SU-DHL-6 (cell line): ENCODE measurements around the gene IDS.
"Not testable (repeated sequence)": the region's sequence is repeated elsewhere in the genome, so short reads cannot be mapped to it uniquely, and the experiment has no call there.

ENCODE experiments used
- H2AFZ ChIP-seq: fragments of 200-600 bp; sonication (generic); 2 replicates; pipeline ENCODE4 v1.6.1; 2014; ENCODE audit warnings: low read depth, mild to moderate bottlenecking, moderate library complexity, mixed read lengths, antibody characterized with exemption, low read length; ENCODE audit not compliant: severe bottlenecking
- H3F3A ChIP-seq: fragments of 200-600 bp; shearing (Covaris generic); 2 replicates; pipeline ENCODE4 v1.6.0; 2016; ENCODE audit warnings: antibody characterized with exemption, mild to moderate bottlenecking; ENCODE audit not compliant: insufficient read depth
- H3K27ac ChIP-seq: fragments of 200-600 bp; sonication (generic); 2 replicates; pipeline ENCODE4 v1.5.1; 2016; ENCODE audit warnings: low read depth, mild to moderate bottlenecking, low read length, moderate library complexity, mixed read lengths
- H3K27me3 ChIP-seq: fragments of 200-600 bp; sonication (generic), shearing (Covaris generic); 2 replicates; pipeline ENCODE4 v1.6.0; 2014; ENCODE audit warnings: mild to moderate bottlenecking, low read length
- H3K36me3 ChIP-seq: fragments of 200-600 bp; sonication (generic); 2 replicates; pipeline ENCODE4 v1.6.1; 2014; ENCODE audit warnings: mild to moderate bottlenecking, low read length, mixed read lengths
- H3K4me2 ChIP-seq: fragments of 300-600, 200-600 bp; shearing (Covaris generic), sonication (generic); 2 replicates; pipeline ENCODE4 v1.6.0; 2014; ENCODE audit warnings: low read length, low read depth, mild to moderate bottlenecking; ENCODE audit not compliant: poor library complexity, severe bottlenecking
- H3K4me3 ChIP-seq: fragments of 200-600 bp; sonication (generic); 2 replicates; pipeline ENCODE4 v1.5.1; 2014; ENCODE audit warnings: antibody characterized with exemption, low read length, mild to moderate bottlenecking, mixed read lengths; ENCODE audit not compliant: insufficient read depth, poor library complexity, severe bottlenecking
- H3K79me2 ChIP-seq: fragments of 200-600 bp; sonication (generic); 2 replicates; pipeline ENCODE4 v1.6.1; 2014; ENCODE audit warnings: mild to moderate bottlenecking, low read length, moderate library complexity; ENCODE audit not compliant: insufficient read depth
- H3K9ac ChIP-seq: fragments of 200-600 bp; sonication (generic); 2 replicates; pipeline ENCODE4 v1.7.0; 2014; ENCODE audit warnings: mild to moderate bottlenecking, low read length
- H3K9me2 ChIP-seq: fragments of 200-600 bp; sonication (generic); replicated peaks from 2 replicates; pipeline ENCODE4 v1.6.1; 2014; ENCODE audit warnings: low read length; ENCODE audit not compliant: insufficient read depth
- H3K9me3 ChIP-seq: fragments of 200-600 bp; sonication (generic); 2 replicates; pipeline ENCODE4 v1.6.1; 2014; ENCODE audit warnings: low read length, mixed read lengths; ENCODE audit not compliant: insufficient read depth
- H4K20me1 ChIP-seq: fragments of 200-600 bp; sonication (generic); 2 replicates; pipeline ENCODE4 v1.6.1; 2014; ENCODE audit warnings: low read depth, mild to moderate bottlenecking, antibody characterized with exemption, low read length, moderate library complexity, mixed read lengths
- CTCF ChIP-seq: fragments of 200-600 bp; sonication (generic); IDR thresholded peaks from one replicate; pipeline ENCODE4 v1.5.1; 2017; ENCODE audit warnings: antibody characterized with exemption, mild to moderate bottlenecking, low read length, moderate library complexity; ENCODE audit not compliant: insufficient read depth, poor library complexity, severe bottlenecking
- EZH2phosphoT487 ChIP-seq: fragments of 200-600 bp; sonication (generic), shearing (Covaris generic); conservative IDR thresholded peaks from 2 replicates; pipeline ENCODE4 v1.6.1; 2018; ENCODE audit warnings: mild to moderate bottlenecking, antibody characterized with exemption, low read length, moderate library complexity, mixed read lengths

IDS gene

GRCh38 chrX:149531599-149531998 is 26.5 kb upstream of the IDS start:
- Histone ChIP-seq H3K79me2 (no peaks in the 10 kb centered on the region), H3K27me3 (no peaks in the 10 kb centered on the region), H4K20me1 (no peaks in the 10 kb centered on the region), H3K36me3 (no peaks in the 10 kb centered on the region), H2AFZ (no peak overlapping the region), H3K27ac (no peak overlapping the region), H3F3A (no peaks in the 10 kb centered on the region), H3K9ac (no peak overlapping the region), H3K4me3 (no peak overlapping the region), H3K4me2 (no peak overlapping the region), H3K9me3 (no peaks in the 10 kb centered on the region), H3K9me2 (no peaks in the 10 kb centered on the region)
- TF ChIP-seq CTCF (no peak), EZH2phosphoT487 (no peak)

GRCh38 chrX:149528381-149528780 is 23.3 kb upstream of the IDS start:
- Histone ChIP-seq H3K36me3 (no peaks in the 10 kb centered on the region), H3K9me2 (no peaks in the 10 kb centered on the region), H2AFZ (no peak overlapping the region), H3K4me2 (no peak overlapping the region), H3F3A (no peaks in the 10 kb centered on the region), H3K4me3 (no peak overlapping the region), H3K9ac (no peak overlapping the region), H4K20me1 (no peaks in the 10 kb centered on the region), H3K9me3 (no peaks in the 10 kb centered on the region), H3K27ac (no peak overlapping the region), H3K27me3 (no peaks in the 10 kb centered on the region), H3K79me2 (no peaks in the 10 kb centered on the region)
- TF ChIP-seq CTCF: no peak
- no peak for TF ChIP-seq EZH2phosphoT487

- Histone ChIP-seq H3K79me2 (no peaks in the 10 kb centered on the region), H3K36me3 (no peaks in the 10 kb centered on the region), H3K4me2 (no peak overlapping the region), H3K9ac (no peak overlapping the region), H3K4me3 (no peak overlapping the region), H4K20me1 (no peaks in the 10 kb centered on the region), H3K9me2 (no peaks in the 10 kb centered on the region), H2AFZ (no peak overlapping the region), H3F3A (no peaks in the 10 kb centered on the region), H3K27ac (no peak overlapping the region), H3K27me3 (no peaks in the 10 kb centered on the region), H3K9me3 (no peaks in the 10 kb centered on the region)
- TF ChIP-seq CTCF (no peak), EZH2phosphoT487 (no peak)
Measured at GRCh38 chrX:149527705-149528104, 22.6 kb upstream of the IDS start.

- H2AFZ ChIP-seq, H3K27me3 ChIP-seq, H3K79me2 ChIP-seq, H3K4me3 ChIP-seq, H3K9me2 ChIP-seq, H4K20me1 ChIP-seq, H3K27ac ChIP-seq, H3K9me3 ChIP-seq, H3F3A ChIP-seq, H3K4me2 ChIP-seq, H3K9ac ChIP-seq, H3K36me3 ChIP-seq: not testable (repeated sequence)
Measured at GRCh38 chrX:149526318-149527033, 21.4 kb upstream of the IDS start.

- H3F3A ChIP-seq, H3K9me2 ChIP-seq, H3K79me2 ChIP-seq, H3K27me3 ChIP-seq, H3K9me3 ChIP-seq, H3K36me3 ChIP-seq, H3K9ac ChIP-seq, H3K4me3 ChIP-seq, H4K20me1 ChIP-seq, H3K4me2 ChIP-seq, H3K27ac ChIP-seq, H2AFZ ChIP-seq: not testable (repeated sequence)
Measured at GRCh38 chrX:149525903-149526302, 20.8 kb upstream of the IDS start.

- not testable (repeated sequence) for H3K9ac ChIP-seq, H3K9me2 ChIP-seq, H3K79me2 ChIP-seq, H3K27ac ChIP-seq, H3K4me3 ChIP-seq, H3F3A ChIP-seq, H2AFZ ChIP-seq, H3K9me3 ChIP-seq, H4K20me1 ChIP-seq, H3K4me2 ChIP-seq, H3K36me3 ChIP-seq, H3K27me3 ChIP-seq
Measured at GRCh38 chrX:149525389-149525788, 20.3 kb upstream of the IDS start.
